ENCODE measurements around the gene GAST. TPM values are rescaled to one million over a fixed set of nuclear protein-coding genes. Genes with fewer than 3 reads are reported as not detected.

Gene GAST
- total and polyA plus RNA-seq, 10 of the 15 experiments (the other 5 are each of a cell fraction or from before 2014, with no cell fraction given): not detected

DNA sequence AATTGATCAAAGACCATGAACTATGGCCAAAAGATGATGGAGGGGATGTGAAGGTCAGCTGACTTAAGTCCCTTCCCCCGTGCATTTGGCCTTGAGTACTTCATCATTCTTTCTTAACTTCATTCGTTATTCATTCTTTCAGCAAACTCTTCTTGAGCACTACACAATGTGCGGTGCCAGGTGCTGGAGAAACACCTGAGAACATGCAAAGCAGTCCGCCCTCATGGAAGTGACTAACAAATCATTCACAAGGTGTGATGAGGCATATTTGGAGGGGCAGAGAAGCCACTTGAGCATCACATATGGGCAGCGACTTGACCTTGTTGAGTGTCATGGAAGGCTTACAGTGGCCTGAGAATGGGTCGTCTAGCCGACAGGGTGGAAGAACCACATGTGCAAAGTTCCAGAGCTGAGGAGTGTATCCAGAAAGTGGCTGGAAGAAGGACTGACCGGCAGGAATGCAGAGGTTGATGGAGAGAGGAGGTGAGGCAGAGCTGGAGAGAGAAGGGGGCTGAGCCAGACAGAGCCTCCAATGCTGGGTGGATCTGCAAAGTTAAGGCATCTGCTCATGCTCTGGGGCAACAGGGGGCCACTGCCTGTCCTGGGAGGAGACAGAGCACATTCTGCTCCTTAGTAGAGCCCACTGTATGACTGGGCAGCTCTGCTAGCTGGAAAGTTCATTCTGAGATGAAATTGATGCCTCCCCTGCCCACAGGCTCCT is 48.5 kb upstream of the GAST start:
- H3K4me2 ChIP-seq (ENCODE audit: control insufficient read depth, insufficient read depth): no peak overlapping the region
- no peak overlapping the region for H2AFZ ChIP-seq (ENCODE audit: control insufficient read depth, low read depth, low read length)
- 16% methylated on average over 8 of the region's 8 CpGs for WGBS (ENCODE audit: insufficient coverage, insufficient replicate concordance, low lambda C conversion rate, missing lambda C conversion rate)
- DNase-seq (ENCODE audit: low read depth, low spot score) (no peak), FAIRE-seq (no peak), ATAC-seq (no peak)
- in situ Hi-C loops (cut with MboI) (loop anchor here (5.0 to 10.0 kb wide), 4 partner anchors 116 to 1049 kb away; no protein-coding TSS in a partner anchor), intact Hi-C loops (cut with micrococcal nuclease; ENCODE audit: unreplicated experiment) (loop anchor here (5.0 kb wide), 4 partner anchors 71 to 861 kb away; no protein-coding TSS in a partner anchor)
- H3K9ac ChIP-seq (ENCODE audit: control insufficient read depth, insufficient read depth, low read length): no peak overlapping the region
- H4K20me1 ChIP-seq (ENCODE audit: control insufficient read depth, insufficient read depth): no peaks in the 10 kb centered on the region
- TF ChIP-seq CREM (IDR thresholded peaks at IDR 0.05; ENCODE audit: low read depth) (no peak), POLR2AphosphoS5 (IDR thresholded peaks at IDR 0.05; ENCODE audit: low read length) (no peak), RAD51 (IDR thresholded peaks at IDR 0.05) (no peak), HDAC6 (IDR thresholded peaks at IDR 0.05; ENCODE audit: unreplicated experiment) (no peak), CHD1 (IDR thresholded peaks at IDR 0.05; ENCODE audit: low read depth, low read length) (no peak), NFYB (IDR thresholded peaks at IDR 0.05; ENCODE audit: insufficient read depth, low read depth, low read length) (no peak)
- TF ChIP-seq, protein P1, sequence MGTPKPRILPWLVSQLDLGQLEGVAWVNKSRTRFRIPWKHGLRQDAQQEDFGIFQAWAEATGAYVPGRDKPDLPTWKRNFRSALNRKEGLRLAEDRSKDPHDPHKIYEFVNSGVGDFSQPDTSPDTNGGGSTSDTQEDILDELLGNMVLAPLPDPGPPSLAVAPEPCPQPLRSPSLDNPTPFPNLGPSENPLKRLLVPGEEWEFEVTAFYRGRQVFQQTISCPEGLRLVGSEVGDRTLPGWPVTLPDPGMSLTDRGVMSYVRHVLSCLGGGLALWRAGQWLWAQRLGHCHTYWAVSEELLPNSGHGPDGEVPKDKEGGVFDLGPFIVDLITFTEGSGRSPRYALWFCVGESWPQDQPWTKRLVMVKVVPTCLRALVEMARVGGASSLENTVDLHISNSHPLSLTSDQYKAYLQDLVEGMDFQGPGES (IDR thresholded peaks at IDR 0.05): no peak
- TF ChIP-seq, protein P2, sequence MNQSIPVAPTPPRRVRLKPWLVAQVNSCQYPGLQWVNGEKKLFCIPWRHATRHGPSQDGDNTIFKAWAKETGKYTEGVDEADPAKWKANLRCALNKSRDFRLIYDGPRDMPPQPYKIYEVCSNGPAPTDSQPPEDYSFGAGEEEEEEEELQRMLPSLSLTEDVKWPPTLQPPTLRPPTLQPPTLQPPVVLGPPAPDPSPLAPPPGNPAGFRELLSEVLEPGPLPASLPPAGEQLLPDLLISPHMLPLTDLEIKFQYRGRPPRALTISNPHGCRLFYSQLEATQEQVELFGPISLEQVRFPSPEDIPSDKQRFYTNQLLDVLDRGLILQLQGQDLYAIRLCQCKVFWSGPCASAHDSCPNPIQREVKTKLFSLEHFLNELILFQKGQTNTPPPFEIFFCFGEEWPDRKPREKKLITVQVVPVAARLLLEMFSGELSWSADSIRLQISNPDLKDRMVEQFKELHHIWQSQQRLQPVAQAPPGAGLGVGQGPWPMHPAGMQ (IDR thresholded peaks at IDR 0.05; ENCODE audit: borderline replicate concordance): no peak
- SMC1A ChIA-PET (ENCODE audit: uncharacterized antibody, unreplicated experiment): interaction anchor here (0.8 to 6.9 kb wide), 19 partner anchors 10 to 1246 kb away, joined by 3 to 92 read pairs (median 6); partner anchors contain the start of genes EIF1 and TOP2A
- CTCF ChIA-PET: interaction anchor here (0.6 to 12.0 kb wide), 46 partner anchors 10 to 1359 kb away, joined by 3 to 420 read pairs (median 4); partner anchors contain the start of genes EIF1, KRT12, KRT20 and KRT24
- POLR2A ChIA-PET: interaction anchor here (0.5 to 8.3 kb wide), 5 partner anchors 14 to 1214 kb away, joined by 3 to 103 read pairs (median 4); partner anchors contain the start of gene EIF1
- H3K27ac ChIP-seq (ENCODE audit: control insufficient read depth, insufficient read depth): no peak overlapping the region
- no peaks in the 10 kb centered on the region for H3K36me3 ChIP-seq (ENCODE audit: control insufficient read depth in 2 of 2, insufficient read depth in 2 of 2, low read length in 1 of 2)
- H3K4me3 ChIP-seq: no peak overlapping the region
- peaks cover 25% of the 10 kb centered on the region for H3K4me1 ChIP-seq (ENCODE audit: control insufficient read depth, insufficient read depth, low read length)
- no peaks in the 10 kb centered on the region for H3K79me2 ChIP-seq (ENCODE audit: control insufficient read depth, insufficient read depth, low read length)
- BruUV-seq (replicated peaks): no TSS peak
- no peaks in the 10 kb centered on the region for H3K9me3 ChIP-seq (replicated peaks; ENCODE audit: control insufficient read depth, insufficient read depth, low read length)
- RAD21 ChIA-PET (ENCODE audit: unreplicated experiment): interaction anchor here (0.8 to 9.6 kb wide), 15 partner anchors 15 to 1246 kb away, joined by 3 to 193 read pairs (median 5); partner anchors contain the start of genes EIF1 and TOP2A
- no peaks in the 10 kb centered on the region for H3K27me3 ChIP-seq (replicated peaks in 1 of 2; ENCODE audit: control insufficient read depth in 2 of 2, insufficient read depth in 2 of 2, low read length in 1 of 2)

All from GM12878 (cell line).